Trophoblast cell (in vitro differentiated cells and primary cell): ENCODE measurements around the gene MAST4.

ENCODE experiments used
- DNase-seq, 2 donors: peaks; one replicate each; pipeline ENCODE4 v3.0.0-alpha.2; 2016
- H2AFZ ChIP-seq: 2 replicates; pipeline ENCODE4 v1.6.1; 2013; ENCODE audit warnings: low read length, moderate library complexity, mild to moderate bottlenecking; ENCODE audit not compliant: insufficient read depth, poor library complexity
- H2AK5ac ChIP-seq: 2 replicates; pipeline ENCODE4 v1.6.1; 2013; ENCODE audit warnings: mild to moderate bottlenecking, low read length
- H2BK120ac ChIP-seq: 2 replicates; pipeline ENCODE4 v1.6.1; 2013; ENCODE audit warnings: low read length, mild to moderate bottlenecking, moderate library complexity; ENCODE audit not compliant: insufficient read depth, poor library complexity
- H2BK12ac ChIP-seq: 2 replicates; pipeline ENCODE4 v1.6.1; 2013; ENCODE audit warnings: mild to moderate bottlenecking, low read length, moderate library complexity
- H2BK5ac ChIP-seq: 2 replicates; pipeline ENCODE4 v1.6.1; 2013; ENCODE audit warnings: low read length, low read depth, moderate library complexity, mild to moderate bottlenecking; ENCODE audit not compliant: poor library complexity
- H3K14ac ChIP-seq: 2 replicates; pipeline ENCODE4 v1.6.1; 2013; ENCODE audit warnings: mild to moderate bottlenecking, low read length
- H3K18ac ChIP-seq: 2 replicates; pipeline ENCODE4 v1.6.1; 2013; ENCODE audit warnings: mild to moderate bottlenecking, low read length
- H3K23ac ChIP-seq: 2 replicates; pipeline ENCODE4 v1.6.1; 2013; ENCODE audit warnings: low read length
- H3K27ac ChIP-seq: 2 replicates; pipeline ENCODE4 v1.5.1; 2013; ENCODE audit warnings: low read depth, mild to moderate bottlenecking, inconsistent platforms, low read length, moderate library complexity
- H3K27me3 ChIP-seq: 2 replicates; pipeline ENCODE4 v1.6.1; 2013; ENCODE audit warnings: inconsistent platforms, mild to moderate bottlenecking, low read length, moderate library complexity; ENCODE audit not compliant: insufficient read depth
- H3K36me3 ChIP-seq, 2 experiments: 1 replicate in 1 of 2; 2 replicates in 1 of 2; pipeline ENCODE4 v1.6.1; 2013; ENCODE audit warnings: low read length in 2 of 2, mild to moderate bottlenecking in 2 of 2, moderate library complexity in 1 of 2; ENCODE audit not compliant: insufficient read depth in 2 of 2, control insufficient read depth in 1 of 2
- H3K4ac ChIP-seq: 2 replicates; pipeline ENCODE4 v1.6.1; 2013; ENCODE audit warnings: low read depth, mild to moderate bottlenecking, low read length, moderate library complexity
- H3K4me1 ChIP-seq, 2 experiments: 1 replicate in 1 of 2; 2 replicates in 1 of 2; pipeline ENCODE4 v1.6.1; 2013; ENCODE audit warnings: low read length in 2 of 2, mild to moderate bottlenecking in 2 of 2, moderate library complexity in 1 of 2; ENCODE audit not compliant: insufficient read depth in 2 of 2, control insufficient read depth in 1 of 2
- H3K4me2 ChIP-seq: 2 replicates; pipeline ENCODE4 v1.6.1; 2013; ENCODE audit warnings: inconsistent platforms, mild to moderate bottlenecking, low read length, moderate library complexity
- H3K4me3 ChIP-seq: 2 replicates; pipeline ENCODE4 v1.5.1; 2013; ENCODE audit warnings: mild to moderate bottlenecking, low read depth, low read length, inconsistent platforms
- H3K79me1 ChIP-seq: one replicate; pipeline ENCODE4 v1.6.1; 2013; ENCODE audit warnings: low read length
- H3K79me2 ChIP-seq: 2 replicates; pipeline ENCODE4 v1.6.1; 2013; ENCODE audit warnings: low read length, mild to moderate bottlenecking; ENCODE audit not compliant: control insufficient read depth, insufficient read depth, poor library complexity
- H3K9ac ChIP-seq: 2 replicates; pipeline ENCODE4 v1.6.1; 2013; ENCODE audit warnings: mild to moderate bottlenecking, low read length
- H3K9me3 ChIP-seq: 2 replicates; pipeline ENCODE4 v1.6.1; 2013; ENCODE audit warnings: low read depth, mild to moderate bottlenecking, control low read depth, inconsistent platforms, low read length; ENCODE audit not compliant: insufficient read depth
- H4K12ac ChIP-seq: 2 replicates; pipeline ENCODE4 v1.6.1; 2013; ENCODE audit warnings: low read depth, mild to moderate bottlenecking, low read length, moderate library complexity
- H4K8ac ChIP-seq: 2 replicates; pipeline ENCODE4 v1.6.1; 2013; ENCODE audit warnings: low read depth, mild to moderate bottlenecking, low read length, moderate library complexity
- H4K91ac ChIP-seq: one replicate; pipeline ENCODE4 v1.6.1; 2013; ENCODE audit warnings: low read depth, mild to moderate bottlenecking, low read length, moderate library complexity
- WGBS: extraction: QIAGEN DNeasy Blood & Tissue Kit; methylation state at CpG from one replicate; pipeline ENCODE4 v1.1.7; 2013; ENCODE audit warnings: missing lambda C conversion rate; ENCODE audit not compliant: insufficient read length, insufficient coverage; ENCODE audit errors: extremely low coverage; 5-methylcytosine and 5-hydroxymethylcytosine counted together

The MAST4 gene

DNA sequence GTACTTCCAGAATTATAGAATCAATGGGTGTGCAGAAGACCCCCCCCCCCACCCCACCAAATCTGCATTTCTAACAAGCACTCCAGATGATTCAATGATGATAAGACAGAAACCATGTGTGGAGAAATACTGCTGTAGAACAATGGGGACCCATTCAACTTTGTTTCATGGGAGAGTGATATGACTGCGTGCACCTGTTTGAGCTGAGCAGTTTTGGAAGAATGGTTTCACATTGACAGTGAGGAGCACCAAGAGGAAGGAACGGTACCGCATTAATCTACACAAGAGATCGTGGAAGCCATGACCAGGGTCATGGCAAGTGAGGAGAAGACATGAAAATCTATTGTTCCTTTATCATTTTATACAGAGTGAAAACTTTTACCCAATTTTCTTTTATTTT lies 397.7 kb downstream of the MAST4 start:
- no peak overlapping the region for H2BK12ac ChIP-seq
- no peak overlapping the region for H2AFZ ChIP-seq
- no peaks in the 10 kb centered on the region for H3K4me1 ChIP-seq
- DNase-seq: no peak
- no peak overlapping the region for H4K8ac ChIP-seq
- H3K4me2 ChIP-seq: no peak overlapping the region
- H3K4ac ChIP-seq: no peak overlapping the region
- no peaks in the 10 kb centered on the region for H3K36me3 ChIP-seq
- no peak overlapping the region for H4K12ac ChIP-seq
- H3K79me2 ChIP-seq: no peaks in the 10 kb centered on the region
- H3K4me3 ChIP-seq: no peak overlapping the region
- no peak overlapping the region for H2BK5ac ChIP-seq
- H2BK120ac ChIP-seq: no peak overlapping the region
- H2AK5ac ChIP-seq: no peak overlapping the region
- WGBS: no CpG with 5 or more reads among the region's 4 CpGs
- H3K9me3 ChIP-seq: no peaks in the 10 kb centered on the region
- no peak overlapping the region for H4K91ac ChIP-seq
- H3K27ac ChIP-seq: no peak overlapping the region
- no peaks in the 10 kb centered on the region for H3K79me1 ChIP-seq
- no peak overlapping the region for H3K14ac ChIP-seq
- H3K9ac ChIP-seq: no peak overlapping the region
- H3K18ac ChIP-seq: no peak overlapping the region
- H3K27me3 ChIP-seq: no peaks in the 10 kb centered on the region
- H3K23ac ChIP-seq: no peak overlapping the region

DNA sequence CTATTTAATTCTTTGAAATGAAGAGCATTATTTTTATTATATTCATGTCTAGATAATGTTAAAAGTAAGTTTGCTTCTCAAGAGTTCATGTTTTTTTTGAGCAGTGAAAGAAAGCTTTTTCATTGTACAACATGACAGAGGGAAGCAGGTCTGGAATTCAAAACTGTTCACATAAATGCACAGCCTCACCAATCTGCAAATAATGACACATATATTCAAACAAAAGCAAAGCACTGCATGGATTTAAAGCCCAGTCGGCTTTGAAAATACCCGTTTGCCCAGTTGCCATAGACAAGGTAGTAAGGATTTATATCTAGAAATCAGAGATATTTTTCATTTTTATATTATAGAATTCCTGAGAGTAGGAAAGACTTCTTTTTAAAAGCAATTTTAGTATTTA lies 398.6 kb downstream of the MAST4 start:
- no peak overlapping the region for H2AK5ac ChIP-seq
- WGBS: no CpG with 5 or more reads among the region's 2 CpGs
- H3K14ac ChIP-seq: no peak overlapping the region
- no peaks in the 10 kb centered on the region for H3K79me2 ChIP-seq
- no peak for DNase-seq
- H2AFZ ChIP-seq: no peak overlapping the region
- H3K9ac ChIP-seq: no peak overlapping the region
- no peaks in the 10 kb centered on the region for H3K27me3 ChIP-seq
- no peak overlapping the region for H4K8ac ChIP-seq
- H3K4me2 ChIP-seq: no peak overlapping the region
- H3K27ac ChIP-seq: no peak overlapping the region
- H3K18ac ChIP-seq: no peak overlapping the region
- H2BK5ac ChIP-seq: no peak overlapping the region
- no peak overlapping the region for H4K12ac ChIP-seq
- no peaks in the 10 kb centered on the region for H3K9me3 ChIP-seq
- no peaks in the 10 kb centered on the region for H3K36me3 ChIP-seq
- H2BK12ac ChIP-seq: no peak overlapping the region
- no peak overlapping the region for H3K4ac ChIP-seq
- no peak overlapping the region for H3K23ac ChIP-seq
- H4K91ac ChIP-seq: no peak overlapping the region
- H2BK120ac ChIP-seq: no peak overlapping the region
- no peaks in the 10 kb centered on the region for H3K4me1 ChIP-seq
- no peaks in the 10 kb centered on the region for H3K79me1 ChIP-seq
- H3K4me3 ChIP-seq: no peak overlapping the region

DNA sequence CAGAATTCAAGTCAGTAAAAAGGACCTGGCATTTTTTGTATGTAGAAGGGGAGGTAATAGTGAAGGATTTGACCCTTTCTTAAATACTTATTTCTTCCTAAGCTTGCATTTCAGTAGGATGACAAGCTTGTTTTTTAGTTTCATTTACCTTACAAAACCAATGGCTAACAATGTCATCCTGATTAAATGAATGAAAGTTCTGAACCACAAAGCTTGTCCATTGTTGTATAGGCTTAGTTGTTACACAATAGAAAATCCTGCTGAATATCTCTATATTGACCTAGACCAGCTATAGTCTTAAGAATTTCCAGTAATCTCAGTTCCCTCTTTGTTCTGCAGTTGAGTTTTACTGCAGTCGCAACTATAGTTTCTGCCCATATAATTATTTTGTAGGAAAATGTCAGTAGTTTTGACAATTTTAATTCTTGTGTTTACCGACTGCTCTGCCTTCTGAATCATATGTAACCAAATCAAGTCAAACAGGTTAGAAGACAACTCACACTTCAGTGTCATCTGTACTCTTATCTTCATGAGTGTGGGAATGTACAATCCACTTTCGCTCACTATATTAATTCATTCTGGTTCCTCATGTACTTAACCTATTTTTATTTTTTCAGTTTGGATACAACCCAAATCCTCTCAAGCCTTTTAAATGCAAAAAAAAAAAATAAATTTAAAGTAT lies 404.7 kb downstream of the MAST4 start:
- Histone ChIP-seq H3K79me1 (peaks cover 9% of the 10 kb centered on the region), H3K4ac (no peak overlapping the region), H3K9me3 (no peaks in the 10 kb centered on the region), H3K27ac (no peak overlapping the region), H4K8ac (no peak overlapping the region), H3K79me2 (peaks cover 2% of the 10 kb centered on the region), H4K91ac (no peak overlapping the region), H3K14ac (no peak overlapping the region), H3K4me2 (no peak overlapping the region), H3K4me3 (no peak overlapping the region), H2BK5ac (no peak overlapping the region), H3K4me1 (peaks cover 0 to 2% of the 10 kb centered on the region in 2 experiments), H3K9ac (no peak overlapping the region), H3K18ac (no peak overlapping the region), H3K23ac (no peak overlapping the region), H3K27me3 (no peaks in the 10 kb centered on the region), H2BK12ac (no peak overlapping the region), H2AFZ (no peak overlapping the region), H2BK120ac (no peak overlapping the region), H4K12ac (no peak overlapping the region), H2AK5ac (no peak overlapping the region), H3K36me3 (no peaks in the 10 kb centered on the region)
- peak in 1 of 2 donors; percentile 70 for DNase-seq
- no CpG with 5 or more reads among the region's 3 CpGs for WGBS

DNA sequence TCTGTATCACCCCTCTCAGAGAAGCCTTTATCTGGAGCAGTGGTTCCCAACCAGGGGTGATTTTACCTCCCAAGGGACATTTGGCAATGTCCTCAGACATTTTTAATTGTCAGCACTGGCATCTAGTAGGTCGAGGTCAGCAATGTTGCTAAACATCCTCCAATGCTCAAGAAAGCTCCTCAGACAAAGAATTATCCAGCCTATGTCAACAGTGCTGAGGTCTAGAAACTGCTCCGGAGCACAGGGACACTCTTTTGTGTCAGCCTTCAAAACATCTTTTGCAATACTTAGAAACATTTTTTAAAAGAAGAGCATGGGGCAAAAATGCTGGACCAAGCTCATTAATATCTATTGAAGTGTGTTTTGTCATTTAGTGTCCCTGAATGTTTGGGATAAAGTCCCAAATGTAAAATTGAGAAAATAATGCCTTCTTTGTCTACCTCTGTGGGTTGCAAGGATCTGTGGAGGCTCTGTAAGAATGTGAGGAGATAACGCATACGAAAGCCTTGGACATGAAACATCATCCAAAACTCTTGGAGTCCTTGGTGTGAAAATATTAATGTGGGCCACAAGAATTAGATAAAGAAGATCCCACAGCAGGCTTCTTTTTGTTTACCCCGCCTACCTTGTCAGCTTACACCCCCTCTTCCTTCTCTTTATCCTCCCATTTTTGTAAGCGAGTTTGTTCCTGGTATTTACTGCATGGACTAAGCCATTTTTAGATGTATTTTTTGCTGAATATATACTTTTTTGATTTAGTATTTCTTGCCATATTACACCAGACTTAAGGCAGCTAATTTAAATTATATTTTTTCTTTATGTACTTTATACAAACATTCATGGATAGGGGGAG lies 406.9 kb downstream of the MAST4 start:
- Histone ChIP-seq H3K27ac (peak overlapping the region; percentile 44), H4K8ac (peak overlapping the region; percentile 33), H4K91ac (no peak overlapping the region), H3K36me3 (no peaks in the 10 kb centered on the region), H3K4me1 (peaks cover 0 to 2% of the 10 kb centered on the region in 2 experiments), H3K4ac (no peak overlapping the region), H3K9ac (no peak overlapping the region), H3K27me3 (no peaks in the 10 kb centered on the region), H3K14ac (no peak overlapping the region), H2AFZ (no peak overlapping the region), H3K18ac (no peak overlapping the region), H3K9me3 (no peaks in the 10 kb centered on the region), H2BK5ac (no peak overlapping the region), H3K4me3 (no peak overlapping the region), H2BK12ac (no peak overlapping the region), H3K4me2 (peak overlapping the region; percentile 96), H2AK5ac (no peak overlapping the region), H2BK120ac (peak overlapping the region; percentile 48), H3K23ac (no peak overlapping the region), H4K12ac (no peak overlapping the region), H3K79me1 (peaks cover 9% of the 10 kb centered on the region), H3K79me2 (peaks cover 2% of the 10 kb centered on the region)
- peak in 1 of 2 donors; percentile 27 for DNase-seq
- WGBS: no CpG with 5 or more reads among the region's 6 CpGs
